WERI-Rb-1 (cell line): ENCODE data around the gene EPN2.

Source experiments
- DNase-seq: peaks from one replicate; pipeline ENCODE4 v3.0.0-alpha.2; 2020
- H3K27ac ChIP-seq: fragments of 250-450 bp; sonication (Bioruptor Pico); 2 replicates; pipeline ENCODE4 v1.5.1; 2020; ENCODE audit warnings: mild to moderate bottlenecking, moderate library complexity
- H3K27me3 ChIP-seq: fragments of 250-450 bp; sonication (Bioruptor Pico); 2 replicates; pipeline ENCODE4 v1.5.1; 2021; ENCODE audit warnings: mild to moderate bottlenecking, low read depth, moderate library complexity; ENCODE audit not compliant: insufficient read depth, severe bottlenecking
- H3K36me3 ChIP-seq: fragments of 250-450 bp; sonication (Bioruptor Pico); 2 replicates; pipeline ENCODE4 v1.5.1; 2020; ENCODE audit warnings: mild to moderate bottlenecking, moderate library complexity
- H3K4me3 ChIP-seq: 2 replicates; pipeline ENCODE4 v1.5.1; 2011; ENCODE audit warnings: low read depth, mild to moderate bottlenecking, control low read depth, low read length
- H3K9me3 ChIP-seq: fragments of 250-450 bp; sonication (Bioruptor Pico); 2 replicates; pipeline ENCODE4 v1.5.1; 2021; ENCODE audit warnings: mild to moderate bottlenecking, moderate library complexity; ENCODE audit not compliant: severe bottlenecking
- TF ChIP-seq, protein P1 (sequence below): IDR thresholded peaks from 2 replicates; pipeline ENCODE4 v1.5.1; 2011; ENCODE audit warnings: low read depth, mild to moderate bottlenecking, control low read depth, inconsistent platforms, low read length

Gene EPN2

DNA sequence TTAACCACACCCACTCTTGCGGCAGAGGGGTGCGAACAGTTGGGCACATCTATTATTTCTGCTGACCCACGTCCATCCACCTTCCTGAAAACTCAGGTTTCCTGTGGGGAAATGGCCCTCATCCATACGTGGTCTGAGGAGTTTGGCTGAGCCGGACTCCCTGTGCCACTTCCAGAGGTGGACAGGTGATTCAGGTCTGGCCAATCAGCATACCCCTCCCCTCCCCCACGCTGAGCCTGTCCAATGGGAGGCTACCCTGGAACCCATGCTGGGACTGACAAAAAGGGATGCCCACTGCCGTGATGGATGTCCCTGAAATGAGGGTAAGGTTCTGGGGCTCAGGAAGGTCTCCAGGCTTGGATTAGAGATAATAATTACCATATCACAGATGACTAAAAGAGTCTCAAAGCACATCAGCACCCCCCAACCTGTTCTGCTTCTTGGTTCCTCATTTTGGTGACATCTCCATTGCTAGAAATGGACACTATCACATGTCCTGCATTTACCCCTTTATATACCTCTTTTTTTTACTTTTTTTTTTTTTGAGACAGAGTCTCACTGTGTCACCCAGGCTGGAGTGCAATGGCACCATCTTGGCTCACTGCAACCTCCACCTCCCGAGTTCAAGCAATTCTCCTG, 135.8 kb downstream of the EPN2 start:
- Histone ChIP-seq H3K4me3 (no peak overlapping the region), H3K27me3 (no peaks in the 10 kb centered on the region), H3K27ac (peak overlapping the region; percentile 54), H3K9me3 (no peaks in the 10 kb centered on the region), H3K36me3 (no peaks in the 10 kb centered on the region)
- TF ChIP-seq, protein P1, sequence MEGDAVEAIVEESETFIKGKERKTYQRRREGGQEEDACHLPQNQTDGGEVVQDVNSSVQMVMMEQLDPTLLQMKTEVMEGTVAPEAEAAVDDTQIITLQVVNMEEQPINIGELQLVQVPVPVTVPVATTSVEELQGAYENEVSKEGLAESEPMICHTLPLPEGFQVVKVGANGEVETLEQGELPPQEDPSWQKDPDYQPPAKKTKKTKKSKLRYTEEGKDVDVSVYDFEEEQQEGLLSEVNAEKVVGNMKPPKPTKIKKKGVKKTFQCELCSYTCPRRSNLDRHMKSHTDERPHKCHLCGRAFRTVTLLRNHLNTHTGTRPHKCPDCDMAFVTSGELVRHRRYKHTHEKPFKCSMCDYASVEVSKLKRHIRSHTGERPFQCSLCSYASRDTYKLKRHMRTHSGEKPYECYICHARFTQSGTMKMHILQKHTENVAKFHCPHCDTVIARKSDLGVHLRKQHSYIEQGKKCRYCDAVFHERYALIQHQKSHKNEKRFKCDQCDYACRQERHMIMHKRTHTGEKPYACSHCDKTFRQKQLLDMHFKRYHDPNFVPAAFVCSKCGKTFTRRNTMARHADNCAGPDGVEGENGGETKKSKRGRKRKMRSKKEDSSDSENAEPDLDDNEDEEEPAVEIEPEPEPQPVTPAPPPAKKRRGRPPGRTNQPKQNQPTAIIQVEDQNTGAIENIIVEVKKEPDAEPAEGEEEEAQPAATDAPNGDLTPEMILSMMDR = no peak
- no peak for DNase-seq

DNA sequence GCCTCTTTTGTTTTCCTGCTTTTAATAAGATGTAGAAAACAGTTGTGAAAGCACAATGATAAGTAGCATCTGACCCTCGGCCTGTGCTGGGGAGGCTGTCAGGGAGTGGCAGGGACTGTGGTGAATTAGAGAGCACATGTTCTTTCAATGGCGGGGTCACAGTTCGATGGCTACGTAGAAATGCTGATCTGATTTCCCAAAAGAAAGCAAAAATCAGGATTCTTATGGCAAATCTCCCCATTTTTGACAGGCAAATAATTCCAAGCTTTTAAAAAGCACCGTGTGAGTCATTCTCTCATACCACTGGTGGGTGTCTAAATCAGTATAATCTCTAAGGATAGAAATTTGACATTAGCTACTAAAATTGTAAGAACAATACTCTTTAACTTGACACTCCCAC, 137.0 kb downstream of the EPN2 start:
- no peak overlapping the region for H3K4me3 ChIP-seq
- peaks cover 6% of the 10 kb centered on the region for H3K36me3 ChIP-seq
- TF ChIP-seq, protein P1 = no peak
- no peak for DNase-seq
- no peaks in the 10 kb centered on the region for H3K27me3 ChIP-seq
- H3K27ac ChIP-seq = peak overlapping the region; percentile 29; the same call in 1 of the 2 replicates
- no peaks in the 10 kb centered on the region for H3K9me3 ChIP-seq

DNA sequence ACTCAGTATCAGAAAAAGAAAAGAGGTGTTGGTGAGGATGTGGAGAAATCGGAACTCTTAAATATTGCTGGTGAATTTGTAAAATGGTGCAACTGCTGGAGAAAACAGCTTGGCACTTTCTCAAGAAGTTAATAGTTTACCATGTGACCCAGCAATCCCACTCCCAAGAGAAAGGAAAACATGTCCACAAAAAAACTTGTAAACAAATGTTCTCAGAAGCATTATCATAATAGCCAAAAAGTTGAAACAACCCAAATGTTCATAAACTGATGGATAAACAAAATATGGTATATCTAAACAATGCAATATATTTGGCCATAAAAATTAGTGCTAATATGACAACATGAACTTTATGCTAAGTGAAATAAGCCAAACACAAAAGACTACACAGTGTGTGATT, 138.6 kb downstream of the EPN2 start:
- no peak for DNase-seq
- TF ChIP-seq, protein P1 = no peak
- Histone ChIP-seq H3K27me3 (no peaks in the 10 kb centered on the region), H3K36me3 (peaks cover 22% of the 10 kb centered on the region), H3K9me3 (no peaks in the 10 kb centered on the region), H3K4me3 (no peak overlapping the region), H3K27ac (no peak overlapping the region)

DNA sequence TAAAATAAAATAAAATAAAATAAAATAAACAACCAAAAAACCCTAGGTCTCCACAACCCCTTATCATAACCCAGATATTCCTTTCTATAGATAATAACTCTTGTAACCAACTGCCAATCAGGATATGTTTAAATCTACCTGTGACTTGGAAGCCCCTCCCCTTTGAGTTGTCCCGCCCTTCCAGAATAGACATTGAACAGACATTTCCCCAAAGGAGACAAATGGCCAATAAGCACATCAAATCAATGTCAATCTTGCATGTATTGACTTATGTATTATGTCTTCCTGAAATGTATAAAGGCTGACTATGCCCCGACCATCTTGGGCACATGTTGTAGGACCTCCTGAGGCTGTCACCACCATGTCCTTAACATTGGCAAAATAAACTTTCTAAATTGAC, 139.6 kb downstream of the EPN2 start:
- H3K27me3 ChIP-seq = no peaks in the 10 kb centered on the region
- DNase-seq = no peak
- peaks cover 32% of the 10 kb centered on the region for H3K36me3 ChIP-seq
- TF ChIP-seq, protein P1 = no peak
- peak overlapping the region; percentile 79 for H3K27ac ChIP-seq
- no peaks in the 10 kb centered on the region for H3K9me3 ChIP-seq
- H3K4me3 ChIP-seq = peak overlapping the region; percentile 86

DNA sequence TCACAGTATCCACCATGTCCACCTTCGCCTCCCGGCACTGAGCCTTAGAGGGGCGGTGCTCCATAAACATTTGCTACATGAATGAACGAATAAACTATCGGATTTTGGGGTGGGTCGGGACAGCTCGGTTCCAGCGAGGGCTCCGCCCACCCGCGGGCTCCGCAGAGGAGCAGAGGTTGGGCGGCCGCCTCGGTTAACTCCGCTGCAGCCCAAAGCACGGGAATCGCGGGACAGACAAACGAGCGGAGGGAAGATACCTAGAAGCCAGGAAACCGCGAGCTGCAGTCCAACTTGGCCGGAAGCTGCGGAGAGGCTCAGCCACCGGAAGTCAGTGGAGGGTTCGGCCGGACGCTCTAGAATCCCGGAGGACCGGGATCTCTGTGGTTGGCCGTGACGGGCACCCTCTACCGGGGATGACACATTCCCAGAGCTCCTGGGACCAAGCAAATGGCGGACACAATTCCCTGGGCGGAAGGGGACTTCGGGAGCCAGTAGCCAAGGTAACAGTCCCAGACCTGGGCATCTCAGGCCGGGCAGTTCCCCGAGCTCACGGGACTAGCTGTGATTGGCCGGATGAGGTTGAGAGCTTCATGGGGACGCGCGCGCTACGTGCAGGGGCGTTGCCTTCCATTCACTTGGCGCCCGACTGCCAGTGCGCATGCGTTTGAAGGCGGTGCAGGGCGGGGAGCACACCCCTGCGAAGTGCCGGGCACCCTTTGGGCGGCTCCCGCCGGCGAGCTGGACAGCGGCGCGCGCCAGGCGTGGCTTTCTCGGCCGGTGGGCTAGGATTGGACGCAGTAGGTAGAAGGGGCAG, 140.6 kb downstream of the EPN2 start:
- Histone ChIP-seq H3K4me3 (peak overlapping the region; percentile 86), H3K36me3 (peaks cover 42% of the 10 kb centered on the region), H3K27me3 (no peaks in the 10 kb centered on the region), H3K9me3 (no peaks in the 10 kb centered on the region), H3K27ac (peak overlapping the region; percentile 79)
- TF ChIP-seq, protein P1 = no peak
- DNase-seq = peak; percentile 99
